Activated CD4-positive, alpha-beta memory T cell treated with anti-CD3 and anti-CD28 coated beads for 36 hours (primary cell): ENCODE data around the gene PSMB7. TPM values are rescaled to one million over a fixed set of nuclear protein-coding genes. Genes with fewer than 3 reads are reported as not detected.

Experiments used
- CTCF ChIA-PET: fragments of 350-600 bp; sonication (Branson Sonifier 250); formaldehyde crosslinking; loops from one replicate; lab custom pipeline; 2021; ENCODE audit warnings: antibody characterized with exemption, inconsistent platforms; lab: Charles Lee
- POLR2A ChIA-PET: fragments of 350-600 bp; sonication (Branson Sonifier 250); formaldehyde crosslinking; loops from one replicate; lab custom pipeline; 2021; ENCODE audit warnings: antibody characterized with exemption; lab: Charles Lee
- DNase-seq: peaks from one replicate; pipeline ENCODE4 v3.0.0-alpha.2; 2020
- H3K27ac Mint-ChIP-seq: one replicate; pipeline ENCODE4 v1.8.0; 2021; ENCODE audit warnings: mixed read lengths
- H3K27me3 Mint-ChIP-seq: one replicate; pipeline ENCODE4 v1.8.0; 2021; ENCODE audit warnings: mixed read lengths
- H3K36me3 Mint-ChIP-seq: one replicate; pipeline ENCODE4 v1.8.0; 2021; ENCODE audit warnings: mixed read lengths
- H3K4me1 Mint-ChIP-seq: one replicate; pipeline ENCODE4 v1.8.0; 2021; ENCODE audit warnings: low read depth, mixed read lengths
- H3K4me3 Mint-ChIP-seq: one replicate; pipeline ENCODE4 v1.8.0; 2021; ENCODE audit warnings: mild to moderate bottlenecking, mixed read lengths
- H3K9me3 Mint-ChIP-seq: one replicate; pipeline ENCODE4 v1.8.0; 2021; ENCODE audit warnings: mixed read lengths
- intact Hi-C: fragments of 100-400 bp; cut with micrococcal nuclease; formaldehyde crosslinking; loops from one replicate; pipeline ENCODE4 v1.15.1; 2023
- total RNA-seq, 2 experiments: library from RNA; stranded (reverse); gene quantifications; one replicate each; pipeline ENCODE4 v1.2.3, GENCODE V29; 2021

PSMB7 gene
- total RNA-seq, 2 experiments from 2014 or later = 156 TPM

GRCh38 chr9:124452841-124453585, 37.8 kb upstream of the PSMB7 start:
- ChIA-PET CTCF (no interaction called here), POLR2A (interaction anchor here (0.7 kb wide), 1 partner anchor 62 kb away, joined by 3 read pairs; no protein-coding TSS in a partner anchor)
- Mint-ChIP-seq H3K4me1 (no peaks in the 10 kb centered on the region), H3K27ac (no peak overlapping the region), H3K9me3 (no peaks in the 10 kb centered on the region), H3K27me3 (peaks cover 31% of the 10 kb centered on the region), H3K4me3 (no peak overlapping the region), H3K36me3 (no peaks in the 10 kb centered on the region)
- intact Hi-C loops = no loop called here
- DNase-seq = no peak

- H3K4me3 Mint-ChIP-seq = no peak overlapping the region
- no peaks in the 10 kb centered on the region for H3K9me3 Mint-ChIP-seq
These were observed 37.1 kb upstream of the PSMB7 start for GRCh38 chr9:124452326-124452725.

GRCh38 chr9:124450931-124451661, 35.9 kb upstream of the PSMB7 start:
- Mint-ChIP-seq H3K9me3 (no peaks in the 10 kb centered on the region), H3K27ac (no peak overlapping the region)

More at GRCh38 chr9:124452326-124452725, 37.1 kb upstream of the PSMB7 start:
- CTCF ChIA-PET = no interaction called here
- peaks cover 31% of the 10 kb centered on the region for H3K27me3 Mint-ChIP-seq
- intact Hi-C loops = no loop called here
- no peaks in the 10 kb centered on the region for H3K4me1 Mint-ChIP-seq
- no peak overlapping the region for H3K27ac Mint-ChIP-seq
- DNase-seq = no peak
- H3K36me3 Mint-ChIP-seq = no peaks in the 10 kb centered on the region
- POLR2A ChIA-PET = no interaction called here

GRCh38 chr9:124450241-124450924, 35.1 kb upstream of the PSMB7 start, which contains the start of gene ADGRD2:
Gene ADGRD2 (plus strand): TSS chr9:124450451. CDS start chr9:124451667, 1,216 bp downstream.
- H3K4me3 Mint-ChIP-seq = no peak within 1 kb of the TSS
- H3K27ac Mint-ChIP-seq = no peak within 1 kb of the TSS
- H3K36me3 Mint-ChIP-seq = no peaks in the 10 kb centered on the region
- ChIA-PET POLR2A (no interaction called here), CTCF (no interaction called here)
- no peaks in the 10 kb centered on the region for H3K9me3 Mint-ChIP-seq
- intact Hi-C loops = no loop called here
- peaks cover 38% of the 10 kb centered on the region for H3K27me3 Mint-ChIP-seq
- no peak for DNase-seq
- no peaks in the 10 kb centered on the region for H3K4me1 Mint-ChIP-seq

More at GRCh38 chr9:124450931-124451661, 35.9 kb upstream of the PSMB7 start:
- intact Hi-C loops = no loop called here
- CTCF ChIA-PET = no interaction called here
- POLR2A ChIA-PET = interaction anchor here (0.6 kb wide), 1 partner anchor 76 kb away, joined by 4 read pairs; no protein-coding TSS in a partner anchor
- H3K4me3 Mint-ChIP-seq = no peak overlapping the region
- DNase-seq = no peak
- H3K36me3 Mint-ChIP-seq = no peaks in the 10 kb centered on the region
- no peaks in the 10 kb centered on the region for H3K4me1 Mint-ChIP-seq
- peaks cover 35% of the 10 kb centered on the region for H3K27me3 Mint-ChIP-seq

- CTCF ChIA-PET = no interaction called here
- no peak overlapping the region for H3K4me3 Mint-ChIP-seq
- no peak overlapping the region for H3K27ac Mint-ChIP-seq
- DNase-seq = no peak
- intact Hi-C loops = no loop called here
- H3K27me3 Mint-ChIP-seq = peaks cover 38% of the 10 kb centered on the region
- H3K4me1 Mint-ChIP-seq = no peaks in the 10 kb centered on the region
- H3K9me3 Mint-ChIP-seq = no peaks in the 10 kb centered on the region
- no peaks in the 10 kb centered on the region for H3K36me3 Mint-ChIP-seq
- POLR2A ChIA-PET = no interaction called here
These were observed 34.3 kb upstream of the PSMB7 start for GRCh38 chr9:124449381-124450151.

GRCh38 chr9:124448019-124448418, 32.8 kb upstream of the PSMB7 start:
- CTCF ChIA-PET = interaction anchor here (0.9 kb wide), 1 partner anchor 168 kb away, joined by 3 read pairs; no protein-coding TSS in a partner anchor
- no peaks in the 10 kb centered on the region for H3K36me3 Mint-ChIP-seq
- H3K4me1 Mint-ChIP-seq = no peaks in the 10 kb centered on the region
- no peak overlapping the region for H3K4me3 Mint-ChIP-seq
- no peak overlapping the region for H3K27ac Mint-ChIP-seq
- peaks cover 37% of the 10 kb centered on the region for H3K27me3 Mint-ChIP-seq
- no peak for DNase-seq
- POLR2A ChIA-PET = no interaction called here
- intact Hi-C loops = no loop called here
- H3K9me3 Mint-ChIP-seq = no peaks in the 10 kb centered on the region

GRCh38 chr9:124447297-124447661, 32.0 kb upstream of the PSMB7 start:
- H3K27me3 Mint-ChIP-seq = peaks cover 34% of the 10 kb centered on the region
- no peak overlapping the region for H3K4me3 Mint-ChIP-seq
- no peaks in the 10 kb centered on the region for H3K4me1 Mint-ChIP-seq
- H3K36me3 Mint-ChIP-seq = no peaks in the 10 kb centered on the region
- POLR2A ChIA-PET = no interaction called here
- CTCF ChIA-PET = interaction anchor here (0.9 kb wide), 1 partner anchor 169 kb away, joined by 3 read pairs; no protein-coding TSS in a partner anchor
- H3K27ac Mint-ChIP-seq = no peak overlapping the region
- DNase-seq = no peak
- intact Hi-C loops = no loop called here
- H3K9me3 Mint-ChIP-seq = no peaks in the 10 kb centered on the region

- Mint-ChIP-seq H3K4me3 (no peak overlapping the region), H3K27me3 (peaks cover 27% of the 10 kb centered on the region), H3K27ac (no peak overlapping the region), H3K9me3 (no peaks in the 10 kb centered on the region), H3K36me3 (no peaks in the 10 kb centered on the region), H3K4me1 (no peaks in the 10 kb centered on the region)
- DNase-seq = no peak
- POLR2A ChIA-PET = no interaction called here
- intact Hi-C loops = no loop called here
- CTCF ChIA-PET = no interaction called here
These were observed 28.9 kb upstream of the PSMB7 start for GRCh38 chr9:124444166-124444565.

- Mint-ChIP-seq H3K4me3 (no peak overlapping the region), H3K27me3 (peaks cover 25% of the 10 kb centered on the region)
- CTCF ChIA-PET = no interaction called here
These were observed 28.4 kb upstream of the PSMB7 start for GRCh38 chr9:124443625-124444024.

GRCh38 chr9:124442826-124443225, 27.6 kb upstream of the PSMB7 start:
- no peak for DNase-seq
- ChIA-PET POLR2A (no interaction called here), CTCF (interaction anchor here (0.6 to 0.7 kb wide), 2 partner anchors 12 to 103 kb away, joined by 3 read pairs; no protein-coding TSS in a partner anchor)
- no peaks in the 10 kb centered on the region for H3K9me3 Mint-ChIP-seq
- H3K4me1 Mint-ChIP-seq = no peaks in the 10 kb centered on the region
- H3K36me3 Mint-ChIP-seq = no peaks in the 10 kb centered on the region
- intact Hi-C loops = no loop called here
- no peak overlapping the region for H3K27ac Mint-ChIP-seq
- H3K4me3 Mint-ChIP-seq = no peak overlapping the region
- H3K27me3 Mint-ChIP-seq = peaks cover 27% of the 10 kb centered on the region

More at GRCh38 chr9:124443625-124444024, 28.4 kb upstream of the PSMB7 start:
- H3K36me3 Mint-ChIP-seq = no peaks in the 10 kb centered on the region
- H3K4me1 Mint-ChIP-seq = no peaks in the 10 kb centered on the region
- DNase-seq = no peak
- POLR2A ChIA-PET = no interaction called here
- intact Hi-C loops = no loop called here
- H3K27ac Mint-ChIP-seq = no peak overlapping the region
- no peaks in the 10 kb centered on the region for H3K9me3 Mint-ChIP-seq

GRCh38 chr9:124442379-124442778, 27.1 kb upstream of the PSMB7 start:
- DNase-seq = no peak
- no peaks in the 10 kb centered on the region for H3K9me3 Mint-ChIP-seq
- peaks cover 27% of the 10 kb centered on the region for H3K27me3 Mint-ChIP-seq
- H3K4me3 Mint-ChIP-seq = no peak overlapping the region
- ChIA-PET POLR2A (no interaction called here), CTCF (interaction anchor here (0.7 kb wide), 1 partner anchor 103 kb away, joined by 3 read pairs; no protein-coding TSS in a partner anchor)
- H3K36me3 Mint-ChIP-seq = no peaks in the 10 kb centered on the region
- H3K4me1 Mint-ChIP-seq = no peaks in the 10 kb centered on the region
- H3K27ac Mint-ChIP-seq = no peak overlapping the region
- intact Hi-C loops = no loop called here
